GM18499 (cell line): ENCODE measurements around the gene WDFY4.

Experiments used
- ATAC-seq: cut with Tn5 transposase; IDR thresholded peaks from one replicate; pipeline ENCODE4 v1.9.1; 2021; ENCODE audit warnings: moderate number of reproducible peaks; ENCODE audit not compliant: insufficient read depth, unreplicated experiment

WDFY4 gene

DNA sequence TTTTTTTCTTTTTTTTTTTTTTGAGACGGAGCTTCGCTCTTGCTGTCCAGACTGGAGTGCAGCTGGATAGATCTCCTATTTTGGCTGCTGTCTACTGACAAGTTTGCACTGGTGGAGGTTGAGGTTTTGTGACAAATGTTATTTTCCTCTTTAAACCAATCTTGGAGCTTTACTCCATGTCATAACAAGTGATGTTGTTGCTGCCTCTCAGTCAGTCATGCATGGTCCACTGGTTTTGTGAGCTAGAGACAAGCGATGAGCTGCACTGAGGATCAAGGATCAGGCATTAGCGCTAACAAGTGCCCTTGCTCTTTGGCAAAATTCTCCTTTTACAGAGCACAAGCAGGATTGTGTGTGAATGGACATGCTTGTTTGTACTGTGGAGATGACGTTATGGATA lies 805 bp upstream of the WDFY4 start:
- no peak for ATAC-seq

DNA sequence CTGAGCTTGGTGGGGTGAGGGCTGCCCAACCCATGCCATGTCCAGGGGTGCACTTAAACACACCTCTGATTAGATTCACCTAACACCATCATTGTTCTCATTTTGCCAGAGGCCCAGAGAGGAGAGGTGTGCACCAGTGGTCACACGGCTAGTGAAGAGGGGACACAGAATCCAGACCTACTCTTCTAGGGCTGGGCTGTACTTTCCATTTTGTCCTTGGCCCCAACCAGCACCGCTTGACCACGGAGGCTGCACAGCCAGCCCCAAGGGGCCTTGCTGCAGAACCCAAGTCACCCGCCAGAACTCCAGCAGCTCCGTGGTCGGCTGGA lies 246 bp upstream of the WDFY4 start:
- no peak for ATAC-seq

DNA sequence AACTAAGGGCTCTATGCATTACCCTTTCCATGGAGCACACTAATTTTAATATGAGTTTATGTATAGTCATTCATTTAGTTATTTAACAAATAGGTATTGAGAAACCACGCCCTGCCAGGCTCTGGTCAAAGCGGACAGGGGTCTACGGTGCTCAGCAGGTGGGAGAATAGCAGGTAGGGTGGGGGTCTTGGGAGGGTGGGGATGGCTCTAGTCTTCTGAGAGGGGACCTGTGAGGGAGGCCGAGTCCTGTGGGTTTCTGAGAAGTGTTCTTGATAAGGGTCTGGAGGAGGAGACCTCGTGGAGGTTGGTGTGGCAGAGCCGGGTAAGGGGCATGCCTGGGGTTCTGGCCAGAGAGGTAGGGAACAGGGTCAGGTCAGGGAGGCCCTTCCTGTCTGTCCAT lies 1.1 kb downstream of the WDFY4 start:
- no peak for ATAC-seq

DNA sequence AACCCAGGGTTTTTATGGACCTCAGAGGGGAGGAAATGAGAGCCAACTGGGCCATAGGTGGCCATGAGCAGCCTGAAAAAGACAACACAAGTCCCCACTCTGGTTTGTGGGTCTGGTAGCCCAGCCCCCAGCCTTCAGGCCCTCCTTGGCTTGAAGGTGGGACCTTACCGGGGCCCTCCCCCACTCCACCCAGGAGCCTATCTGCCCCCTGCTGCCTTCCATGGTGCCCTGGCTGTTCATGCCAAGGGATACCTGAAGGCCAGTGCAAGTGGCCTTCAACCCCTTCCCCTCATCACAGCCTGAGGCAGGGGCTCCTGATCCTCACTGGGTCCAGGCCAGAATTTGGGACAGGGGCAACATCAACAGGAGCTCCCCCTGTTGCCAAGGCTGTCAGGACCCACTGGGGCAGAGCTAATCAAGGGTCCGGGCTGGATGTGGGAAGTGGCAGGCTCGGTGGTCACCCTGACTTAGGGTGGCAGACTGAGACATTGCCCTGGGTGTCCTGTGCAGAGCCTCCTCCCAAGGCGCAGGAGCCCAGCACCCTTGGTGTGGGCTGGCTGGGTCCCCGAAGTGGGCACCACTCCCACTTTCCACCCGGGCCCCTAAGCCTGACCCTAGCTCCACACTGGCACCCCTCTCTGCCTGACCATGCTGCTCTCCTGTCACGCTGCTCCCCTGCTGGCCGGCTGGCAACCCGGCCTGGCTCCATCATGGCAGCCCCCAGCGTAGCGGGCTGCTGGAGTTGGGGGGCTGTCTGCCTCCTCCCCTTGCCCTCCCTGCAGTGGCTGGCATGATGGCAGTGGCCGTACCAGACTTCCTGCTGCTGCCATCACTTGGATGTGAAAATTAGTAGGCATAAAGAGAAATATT lies 6.4 kb downstream of the WDFY4 start:
- no peak for ATAC-seq

DNA sequence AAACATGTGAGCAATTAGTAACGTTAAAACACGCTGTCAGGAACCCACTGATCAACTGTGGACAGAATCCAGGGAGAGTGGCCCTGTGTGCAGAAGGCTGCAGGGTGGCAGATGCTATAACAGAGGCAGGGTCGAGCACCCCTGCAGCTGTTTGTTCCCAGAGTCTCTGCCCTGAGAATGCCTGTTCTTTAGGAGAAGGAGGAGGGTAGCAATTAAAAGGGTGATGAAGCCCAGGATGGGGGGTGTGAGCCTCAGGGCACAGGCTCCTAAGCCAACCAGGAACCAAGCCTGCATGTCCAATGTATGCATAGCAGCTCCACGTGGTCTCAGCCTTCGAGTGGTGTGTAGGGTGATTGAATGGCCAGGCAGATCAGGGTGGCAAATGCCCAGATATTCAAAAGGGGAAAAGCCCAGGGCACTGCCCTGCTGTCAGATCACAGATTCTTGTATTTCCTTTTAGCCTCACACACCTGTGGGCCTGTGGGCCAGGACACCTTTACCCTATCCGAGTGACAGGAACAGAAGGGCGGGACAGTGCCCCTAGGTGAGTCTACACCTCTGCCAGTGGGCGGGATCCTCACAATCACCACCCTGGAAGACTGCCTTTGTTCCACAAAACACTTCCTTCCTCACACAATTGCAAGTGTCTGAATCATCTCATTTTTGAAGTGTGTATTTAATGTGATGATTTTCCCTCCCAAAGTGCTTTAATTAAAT lies 7.3 kb downstream of the WDFY4 start:
- ATAC-seq = no peak

DNA sequence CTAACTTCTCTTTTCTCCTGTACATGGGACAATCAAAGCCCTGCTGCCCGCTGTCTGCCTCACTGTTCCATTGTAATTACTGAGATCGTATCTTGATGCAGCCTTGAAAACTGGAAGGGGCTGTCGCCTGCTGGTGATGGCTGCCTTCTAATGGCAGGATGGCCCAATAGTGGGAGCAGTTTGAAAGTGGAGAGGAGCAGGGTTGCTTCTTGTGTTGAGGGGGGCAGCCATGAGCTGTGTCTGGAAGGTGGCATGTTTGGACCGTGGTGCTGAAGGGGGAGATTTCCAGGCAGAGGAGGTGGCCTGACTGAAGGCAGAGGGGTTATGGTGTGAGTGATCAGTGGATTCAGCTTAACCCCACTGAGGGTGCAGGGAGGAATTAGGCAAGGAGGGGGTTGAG lies 8.1 kb downstream of the WDFY4 start:
- ATAC-seq = no peak

DNA sequence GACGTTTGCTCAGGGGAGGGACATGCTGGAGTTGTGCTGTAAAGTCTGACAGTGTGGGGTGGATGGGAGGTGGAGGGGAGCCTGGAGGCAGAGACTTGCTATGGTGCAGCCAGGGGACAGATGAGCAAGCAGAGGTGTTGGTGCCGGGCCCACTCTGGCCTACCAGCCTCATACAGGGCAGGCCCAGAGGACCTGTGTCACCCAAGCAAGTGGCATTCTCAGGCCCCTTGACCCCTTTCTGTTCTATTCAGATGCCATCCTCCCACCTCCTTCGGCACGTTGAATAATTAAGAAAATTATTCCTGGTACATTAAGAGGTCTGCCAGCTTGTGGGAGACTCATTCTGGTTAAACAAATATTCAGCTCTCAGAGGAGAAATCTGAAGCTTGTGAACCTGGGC lies 8.5 kb downstream of the WDFY4 start:
- ATAC-seq = no peak

DNA sequence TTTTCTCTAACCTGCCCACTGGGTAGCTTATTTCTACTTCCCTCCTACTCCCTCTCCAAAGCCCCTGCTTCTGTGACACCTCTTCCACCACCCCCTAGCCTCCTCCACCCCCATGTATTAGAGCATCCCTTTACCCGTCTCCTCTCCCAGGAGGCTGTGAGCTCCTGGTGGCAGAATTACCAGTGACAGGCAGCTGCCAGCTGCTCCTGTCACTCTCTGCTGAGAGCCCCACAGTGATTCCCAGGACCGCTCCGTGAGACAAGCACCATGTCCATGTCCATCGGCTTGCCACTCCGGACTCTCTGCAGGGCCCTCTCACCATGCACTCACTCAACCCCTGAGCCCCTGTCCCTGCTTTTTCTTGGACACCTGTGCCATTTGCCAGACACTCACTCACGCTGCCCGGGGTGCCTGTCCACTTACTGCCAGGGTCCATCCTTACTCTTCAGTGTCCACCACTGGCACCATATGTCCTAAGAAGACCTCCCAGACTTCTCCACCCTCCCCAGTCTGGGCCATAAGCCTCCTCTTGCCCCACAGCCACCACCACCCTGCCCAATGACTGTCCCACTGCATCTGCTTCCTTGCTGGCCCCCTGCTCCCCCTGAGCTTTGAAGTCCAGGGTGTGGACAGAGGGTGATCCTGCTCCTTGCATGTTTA lies 9.8 kb downstream of the WDFY4 start:
- ATAC-seq = no peak

DNA sequence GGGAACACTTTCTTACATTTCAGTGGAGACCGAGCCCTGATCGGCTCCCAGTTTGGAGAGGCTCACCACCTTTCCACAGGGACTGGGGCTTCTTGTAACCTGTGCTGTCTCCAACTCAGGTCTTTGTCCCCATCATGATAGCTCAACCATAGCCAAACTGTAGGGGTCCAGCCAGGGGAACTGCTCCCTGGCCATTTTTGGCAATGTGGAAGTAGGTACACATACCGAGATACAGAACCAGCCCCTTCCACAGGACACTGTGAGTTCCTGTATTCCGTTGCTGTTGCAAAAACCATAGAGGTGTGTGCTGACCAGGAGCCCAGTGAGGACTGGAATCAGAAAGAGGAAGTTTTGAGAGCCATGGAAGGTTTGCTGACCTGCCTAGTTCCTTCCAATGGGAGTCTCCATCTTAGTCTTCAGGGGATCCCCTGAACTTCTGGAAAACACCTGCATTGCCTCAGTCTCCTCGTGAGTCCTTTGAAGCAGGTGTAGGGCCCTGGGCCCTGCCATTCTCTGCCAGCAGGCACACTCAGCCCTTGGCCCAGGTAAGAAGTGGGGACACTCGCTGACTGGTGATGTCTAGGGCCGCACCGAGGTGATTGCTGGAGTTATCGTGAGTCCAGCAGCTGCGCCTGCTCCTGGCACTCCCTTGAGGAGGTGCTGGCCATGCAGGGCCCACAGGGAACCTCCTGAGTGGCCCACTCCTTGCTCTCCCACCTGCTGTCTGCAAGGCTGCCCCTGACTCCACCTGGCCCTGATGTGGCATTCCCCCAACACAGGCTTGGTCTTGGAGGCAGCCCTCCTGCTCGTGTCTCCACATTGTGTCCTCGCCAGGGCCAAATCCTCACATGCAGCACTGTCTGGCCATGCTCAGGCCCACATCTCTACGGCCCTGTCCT lies 11.2 kb downstream of the WDFY4 start:
- no peak for ATAC-seq

DNA sequence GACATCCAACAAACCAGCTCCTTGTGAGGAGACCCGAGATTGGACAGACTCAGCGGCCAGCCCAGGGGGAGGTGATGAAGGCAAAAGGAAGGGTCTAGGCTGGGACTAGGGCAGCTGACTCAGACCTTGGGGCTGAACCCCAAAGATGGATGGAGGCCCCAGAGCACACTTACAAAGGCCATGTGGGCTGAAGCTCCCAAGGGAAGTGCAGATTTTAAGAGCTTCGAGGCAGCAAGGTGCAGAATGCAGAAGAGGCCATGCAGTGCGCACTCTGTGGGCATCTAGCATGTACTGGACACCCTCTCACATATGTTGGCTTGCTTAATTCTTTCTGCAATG lies 11.8 kb downstream of the WDFY4 start:
- ATAC-seq = no peak

DNA sequence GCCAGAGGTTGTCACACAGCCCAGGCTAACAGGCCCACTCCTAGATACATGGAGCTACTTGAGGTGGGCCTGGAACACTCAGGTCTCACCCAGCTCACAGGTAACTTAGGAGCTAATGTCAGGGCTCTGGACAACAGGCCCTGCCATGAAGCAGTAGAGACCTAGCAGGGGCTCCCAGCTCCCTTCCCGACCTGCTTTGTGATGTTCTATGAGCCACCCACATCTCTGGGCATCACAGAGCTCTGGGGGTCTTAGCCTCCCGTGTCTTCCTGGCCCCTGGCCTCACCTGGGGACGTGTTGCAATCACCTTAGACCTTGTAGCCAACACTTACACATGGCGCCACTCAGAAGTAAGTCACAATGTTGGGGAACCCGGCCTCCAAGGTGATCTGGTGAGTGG lies 12.4 kb downstream of the WDFY4 start:
- no peak for ATAC-seq

DNA sequence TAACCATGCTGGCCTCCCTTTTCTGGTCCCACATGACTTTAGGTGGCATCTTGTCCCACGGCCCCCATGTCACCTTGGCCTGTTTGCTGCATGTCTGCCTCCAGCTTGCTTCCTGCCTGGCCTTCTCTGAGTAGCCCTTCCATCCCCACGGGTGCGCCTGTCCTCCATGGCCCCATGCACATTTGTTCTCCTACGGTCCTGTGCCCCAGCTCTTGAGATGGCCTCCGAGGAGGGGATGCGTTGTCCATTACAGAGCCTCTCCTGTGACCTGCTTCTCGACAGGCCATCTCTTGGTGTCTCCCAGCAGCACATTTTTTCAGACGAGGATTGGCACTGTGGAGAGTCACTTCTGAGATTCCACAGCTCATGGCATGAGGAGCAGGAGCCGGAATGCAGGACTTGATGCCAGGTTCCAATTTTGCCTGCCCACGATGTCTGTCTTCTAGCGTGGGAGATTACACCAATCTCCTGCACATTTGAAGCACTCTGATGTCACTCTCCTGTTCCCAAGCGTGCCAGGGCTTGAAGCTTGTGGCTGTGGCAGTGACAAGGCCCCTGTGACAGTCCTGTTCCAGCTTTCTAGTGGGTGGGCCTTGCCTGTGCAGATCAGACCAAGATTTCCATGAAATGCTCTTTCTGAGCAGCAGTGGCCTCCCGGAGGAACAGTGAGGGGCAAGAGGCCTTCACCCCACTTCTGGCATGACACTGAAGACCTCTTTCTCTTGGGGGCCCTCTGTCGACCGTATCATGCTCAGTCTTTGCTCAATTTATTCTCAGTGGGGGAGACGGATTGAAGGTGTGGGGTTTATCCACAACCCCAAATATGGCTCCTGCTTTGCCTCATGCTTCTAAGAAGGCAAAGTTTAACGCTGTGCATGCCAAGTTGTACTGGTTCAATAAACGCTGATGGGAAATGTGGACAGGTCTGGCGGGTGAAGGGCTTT lies 13.4 kb downstream of the WDFY4 start:
- ATAC-seq = no peak

DNA sequence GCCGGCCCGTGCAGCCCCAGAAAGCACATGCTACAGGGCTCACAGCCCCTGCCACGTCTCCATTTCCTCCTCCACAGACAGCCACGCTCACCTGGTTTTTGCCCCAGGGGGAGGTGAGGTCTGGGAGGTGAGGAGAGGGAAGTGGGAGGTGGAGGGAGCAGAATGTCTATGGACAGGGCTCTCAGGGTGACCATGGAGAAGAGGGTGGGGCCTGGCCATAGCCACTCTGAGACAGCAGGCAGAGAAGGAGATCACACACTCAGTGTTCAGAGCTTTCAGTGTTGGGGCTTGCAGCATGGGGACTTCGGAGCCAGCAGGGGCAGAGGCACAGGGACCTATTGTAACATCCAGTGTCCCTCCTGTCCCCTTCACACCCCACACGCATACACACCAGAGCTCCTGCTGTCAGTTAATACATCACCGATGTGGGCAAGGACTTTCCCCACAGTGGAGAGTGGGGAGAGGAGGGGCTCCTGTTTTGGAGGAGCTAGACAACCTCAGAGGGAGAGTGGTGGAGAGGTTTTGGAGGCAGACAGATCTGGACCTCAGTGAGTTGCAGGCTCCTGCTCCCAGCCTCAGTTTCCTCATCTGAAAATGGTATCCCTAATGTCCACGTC lies 14.4 kb downstream of the WDFY4 start:
- ATAC-seq = no peak

DNA sequence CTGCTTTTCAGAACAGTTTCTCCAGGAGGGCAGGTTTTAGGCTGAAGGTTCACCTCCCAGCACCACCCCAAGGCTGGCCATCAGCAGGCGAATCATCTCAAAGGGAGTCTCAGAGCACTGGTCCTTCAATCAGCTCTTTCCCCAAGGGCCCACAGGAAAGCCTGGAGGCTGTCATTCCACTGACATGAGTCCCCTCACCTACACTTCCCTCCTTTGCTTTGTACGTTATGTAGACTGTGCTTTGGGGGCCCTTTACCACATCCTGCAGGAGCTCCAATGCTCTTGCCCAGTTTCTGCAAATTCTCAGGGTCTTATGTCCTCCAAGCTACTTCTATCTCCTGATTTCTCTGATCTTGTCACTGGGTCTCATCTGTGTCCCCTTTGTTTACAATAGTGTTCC lies 15.4 kb downstream of the WDFY4 start:
- ATAC-seq = no peak

DNA sequence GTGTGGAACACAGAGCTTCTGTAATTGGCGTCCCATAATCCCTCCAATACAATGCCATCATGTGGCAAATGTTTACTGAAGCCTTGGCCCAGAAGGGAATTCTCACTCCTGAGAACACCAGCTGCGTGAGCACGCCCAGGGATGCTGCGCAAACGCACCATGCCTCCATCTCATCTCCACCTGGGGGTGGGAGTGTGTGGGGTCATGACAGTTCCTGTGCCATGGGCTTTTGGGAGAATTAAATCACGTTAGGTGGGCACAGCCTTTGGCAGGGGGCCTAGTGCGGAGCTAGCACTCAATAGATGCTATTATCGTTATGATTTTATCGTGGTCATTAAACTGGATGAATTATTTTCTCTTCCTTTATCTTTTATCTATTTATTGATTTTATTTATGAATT lies 15.8 kb downstream of the WDFY4 start:
- ATAC-seq = no peak

DNA sequence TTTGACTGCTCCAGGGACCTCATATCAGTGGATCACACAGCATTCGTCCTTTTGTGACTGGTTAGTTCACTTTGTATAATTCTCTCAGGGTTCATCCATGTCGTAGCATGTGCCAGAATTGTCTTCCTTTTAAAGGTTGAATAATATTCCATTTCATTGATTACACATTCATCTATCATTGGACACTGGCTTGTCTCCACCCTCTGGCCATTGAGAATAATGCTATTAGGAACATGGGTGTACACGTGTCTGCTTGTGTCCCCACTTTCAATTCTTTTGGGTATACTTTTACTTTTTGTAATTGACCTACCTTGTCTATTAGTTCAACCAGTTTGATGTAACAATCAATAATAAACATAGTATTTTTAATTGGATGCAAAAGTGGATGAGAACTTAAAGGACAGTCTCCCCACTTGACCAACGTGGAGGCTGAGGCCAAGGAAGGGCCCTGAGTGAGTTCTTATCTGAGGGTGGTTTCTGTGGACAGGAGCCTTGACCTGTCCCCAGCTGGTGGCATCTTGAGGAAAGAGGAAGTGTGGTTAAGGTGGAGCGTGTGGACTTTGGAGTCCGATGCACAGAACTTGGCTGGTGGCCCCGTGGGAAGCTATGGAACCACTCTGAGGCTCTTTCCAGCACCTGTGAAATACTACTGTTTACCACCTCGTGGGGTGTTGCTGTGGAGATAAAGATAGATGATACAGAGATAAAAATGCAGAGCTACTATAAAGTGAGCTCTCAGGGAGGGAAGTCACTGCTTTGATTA lies 16.6 kb downstream of the WDFY4 start:
- ATAC-seq = no peak

DNA sequence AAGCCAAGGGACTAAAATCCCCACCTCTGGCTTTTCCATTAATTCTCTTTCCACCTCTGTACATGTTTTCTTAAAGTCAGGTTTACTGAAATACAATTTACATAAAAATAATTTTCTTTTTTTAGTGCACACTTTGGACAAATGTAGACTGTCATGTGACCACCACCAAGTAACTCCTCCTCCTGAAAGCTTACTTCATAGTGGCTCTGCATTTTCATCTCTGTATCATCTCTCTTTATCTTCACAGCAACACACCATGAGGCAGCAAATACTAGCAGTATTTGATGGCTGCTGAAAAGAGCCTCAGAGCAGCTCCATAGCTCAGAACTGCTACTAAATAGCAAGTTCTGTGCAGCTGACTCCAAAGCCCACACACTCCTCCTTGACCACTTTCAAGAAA lies 17.3 kb downstream of the WDFY4 start:
- no peak for ATAC-seq

DNA sequence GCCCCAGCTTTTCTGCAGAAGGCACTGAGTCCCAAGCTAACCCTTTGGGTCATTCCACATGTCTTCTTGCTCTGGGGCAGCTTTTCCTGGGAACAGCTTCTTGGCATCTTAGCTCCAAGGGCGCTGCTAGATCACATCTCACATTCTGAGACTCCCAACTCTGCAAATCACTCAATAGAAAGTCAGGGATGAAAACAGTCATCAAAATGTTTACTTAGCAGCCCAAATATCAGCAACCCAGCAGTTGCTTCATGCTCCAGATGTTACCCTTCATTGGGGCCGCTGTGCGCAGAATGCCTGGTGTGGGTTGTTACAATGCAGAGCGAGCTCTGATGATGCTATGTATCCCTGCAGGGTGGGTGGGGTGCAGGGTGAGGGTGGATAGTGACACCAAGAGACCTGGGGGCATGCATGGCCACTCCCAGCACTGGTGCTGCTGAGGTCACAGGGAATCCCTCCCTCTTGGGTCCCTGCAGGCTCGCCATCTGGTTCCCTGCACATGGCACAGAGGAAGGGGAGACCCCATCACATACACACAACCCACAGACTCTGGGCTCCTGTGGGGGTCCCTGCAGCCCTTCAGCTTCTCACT lies 19.0 kb downstream of the WDFY4 start:
- ATAC-seq = no peak
